ENCODE results near the gene GRAP2.

GRAP2 gene

GRCh38 chr22:39994041-39994565 is 93.2 kb downstream of the GRAP2 start:
- DNase-seq (ENCODE audit: low read depth), result no peak
- H3K4me3 ChIP-seq (ENCODE audit: low read depth, low read length), result no peak overlapping the region
- TF ChIP-seq CTCF (IDR thresholded peaks at IDR 0.05; ENCODE audit: low read depth, low read length) (no peak), POLR2A (IDR thresholded peaks at IDR 0.05; ENCODE audit: extremely low read depth, insufficient read length) (no peak), MYC (IDR thresholded peaks at IDR 0.05; ENCODE audit: low read depth, low read length) (no peak), MAX (IDR thresholded peaks at IDR 0.05; ENCODE audit: low read depth, low read length) (no peak)

GRCh38 chr22:39994566-39995392 is 93.9 kb downstream of the GRAP2 start, which contains the start of gene FAM83F:
TSS of gene FAM83F (plus strand) at chr22:39994954. CDS start at chr22:39995043, 89 bp downstream.
- TF ChIP-seq MAX (IDR thresholded peaks at IDR 0.05; ENCODE audit: low read depth, low read length), result no peak
- DNase-seq (ENCODE audit: low read depth), result no peak
- H3K4me3 ChIP-seq (ENCODE audit: low read depth, low read length), result no peak within 1 kb of the TSS

GRCh38 chr22:39995393-39996252 is 94.7 kb downstream of the GRAP2 start:
- TF ChIP-seq POLR2A (IDR thresholded peaks at IDR 0.05; ENCODE audit: extremely low read depth, insufficient read length), result no peak
- no peak for TF ChIP-seq MAX (IDR thresholded peaks at IDR 0.05; ENCODE audit: low read depth, low read length)
- no peak for TF ChIP-seq MYC (IDR thresholded peaks at IDR 0.05; ENCODE audit: low read depth, low read length)
- no peak for TF ChIP-seq CTCF (IDR thresholded peaks at IDR 0.05; ENCODE audit: low read depth, low read length)
- H3K4me3 ChIP-seq (ENCODE audit: low read depth, low read length), result no peak overlapping the region
- DNase-seq (ENCODE audit: low read depth), result no peak

GRCh38 chr22:39996732-39997131 is 95.8 kb downstream of the GRAP2 start:
- no peak overlapping the region for H3K4me3 ChIP-seq (ENCODE audit: low read depth, low read length)
- TF ChIP-seq POLR2A (IDR thresholded peaks at IDR 0.05; ENCODE audit: extremely low read depth, insufficient read length) (no peak), CTCF (IDR thresholded peaks at IDR 0.05; ENCODE audit: low read depth, low read length) (no peak), MYC (IDR thresholded peaks at IDR 0.05; ENCODE audit: low read depth, low read length) (no peak), MAX (IDR thresholded peaks at IDR 0.05; ENCODE audit: low read depth, low read length) (no peak)
- DNase-seq (ENCODE audit: low read depth), result no peak

DNA sequence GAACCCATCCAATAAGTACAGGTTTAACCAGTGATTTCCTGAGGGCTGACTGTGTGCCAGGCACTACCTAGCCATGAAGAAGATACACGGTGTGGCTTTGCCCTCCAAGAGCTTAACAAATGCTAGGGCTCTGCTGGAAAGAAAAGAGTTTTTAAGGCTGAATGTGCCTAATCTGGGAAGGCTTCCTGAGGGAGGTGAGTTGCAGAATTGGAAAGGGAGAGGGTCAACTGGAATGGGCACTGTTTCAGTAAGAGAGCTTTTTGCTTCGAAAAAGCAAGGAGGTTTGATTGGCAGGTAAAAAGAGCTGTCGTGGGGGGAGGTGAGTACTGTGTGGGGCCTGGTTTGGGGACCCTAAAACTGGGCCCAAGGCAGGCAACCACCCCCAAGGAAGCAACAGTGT is 96.5 kb downstream of the GRAP2 start:
- no peak overlapping the region for H3K4me3 ChIP-seq (ENCODE audit: low read depth, low read length)
- no peak for DNase-seq (ENCODE audit: low read depth)
- no peak for TF ChIP-seq MYC (IDR thresholded peaks at IDR 0.05; ENCODE audit: low read depth, low read length)
- TF ChIP-seq MAX (IDR thresholded peaks at IDR 0.05; ENCODE audit: low read depth, low read length), result no peak

GRCh38 chr22:39997939-39998726 is 97.2 kb downstream of the GRAP2 start:
- no peak overlapping the region for H3K4me3 ChIP-seq (ENCODE audit: low read depth, low read length)
- DNase-seq (ENCODE audit: low read depth), result no peak
- TF ChIP-seq POLR2A (IDR thresholded peaks at IDR 0.05; ENCODE audit: extremely low read depth, insufficient read length) (no peak), CTCF (IDR thresholded peaks at IDR 0.05; ENCODE audit: low read depth, low read length) (no peak), MAX (IDR thresholded peaks at IDR 0.05; ENCODE audit: low read depth, low read length) (no peak), MYC (IDR thresholded peaks at IDR 0.05; ENCODE audit: low read depth, low read length) (no peak)
